Activated CD4-positive, CD25-positive, alpha-beta regulatory T cell (primary cell): ENCODE results near the gene VARS2.
"Not testable (repeated sequence)": the region's sequence is repeated elsewhere in the genome, so short reads cannot be mapped to it uniquely, and the experiment has no call there.

ENCODE experiments used
- DNase-seq, 4 experiments: peaks; one replicate each; lab custom pipeline; 2025; lab: John Stamatoyannopoulos, UW

Gene VARS2

DNA sequence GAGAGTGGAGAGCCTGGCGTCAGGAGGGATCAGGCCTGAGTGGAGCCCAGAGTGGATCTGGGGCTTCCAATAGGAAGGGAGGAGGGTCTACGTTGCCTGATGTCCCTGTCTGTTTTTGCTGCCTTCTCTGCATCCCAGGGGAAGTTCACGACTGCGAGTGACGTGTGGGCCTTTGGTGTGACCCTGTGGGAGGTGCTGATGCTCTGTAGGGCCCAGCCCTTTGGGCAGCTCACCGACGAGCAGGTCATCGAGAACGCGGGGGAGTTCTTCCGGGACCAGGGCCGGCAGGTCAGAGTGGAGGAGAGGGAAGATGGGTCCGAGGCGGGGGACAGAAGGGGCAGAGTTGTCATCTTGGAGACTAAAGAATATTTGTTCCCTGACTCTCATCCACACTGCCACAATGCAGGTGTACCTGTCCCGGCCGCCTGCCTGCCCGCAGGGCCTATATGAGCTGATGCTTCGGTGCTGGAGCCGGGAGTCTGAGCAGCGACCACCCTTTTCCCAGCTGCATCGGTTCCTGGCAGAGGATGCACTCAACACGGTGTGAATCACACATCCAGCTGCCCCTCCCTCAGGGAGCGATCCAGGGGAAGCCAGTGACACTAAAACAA is 15.2 kb upstream of the VARS2 start:
- no peak for DNase-seq

DNA sequence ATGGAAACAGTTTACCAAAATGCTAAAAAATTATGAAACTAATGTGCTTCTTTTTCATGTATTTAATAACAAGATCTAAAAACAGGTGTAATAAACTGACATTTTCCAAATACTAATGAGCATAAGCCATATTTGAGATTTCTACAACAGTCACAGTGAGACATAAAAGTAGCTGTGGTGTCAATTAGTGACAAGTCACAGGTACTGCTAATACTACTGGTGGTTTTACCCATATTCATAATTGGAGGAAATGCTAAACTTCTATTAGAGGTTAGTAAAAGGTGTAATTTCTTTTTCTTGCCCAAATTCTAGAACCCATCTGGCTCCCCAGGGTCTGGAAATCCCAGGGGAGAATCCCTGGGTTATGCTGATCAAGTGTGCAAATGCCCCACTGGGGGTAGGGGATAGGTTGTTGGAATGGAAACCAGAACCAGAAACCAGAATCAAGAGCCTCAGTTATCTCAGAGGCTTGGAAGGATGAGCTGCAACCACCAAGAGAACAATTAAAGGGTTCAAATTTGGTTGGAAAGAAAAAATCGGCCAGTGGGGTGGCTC is 13.1 kb upstream of the VARS2 start:
- DNase-seq: no peak

DNA sequence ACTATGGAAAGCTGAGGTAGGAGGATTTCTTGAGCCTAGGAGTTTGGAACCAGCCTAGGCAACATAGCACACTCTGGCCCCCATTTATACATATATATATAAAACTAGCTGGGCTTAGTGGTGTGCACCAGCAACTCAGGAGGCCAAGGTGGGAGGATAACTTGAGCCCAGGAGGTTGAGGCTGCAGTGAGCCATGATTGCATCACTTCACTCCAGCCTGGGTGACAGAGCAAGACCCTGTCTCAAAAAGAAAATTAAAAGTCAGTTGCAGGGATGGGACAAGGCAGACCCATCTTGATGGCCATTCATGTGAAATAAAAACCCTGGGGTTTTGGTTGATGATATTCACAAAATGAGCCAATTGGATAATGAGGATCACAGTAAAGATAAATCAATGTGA is 12.6 kb upstream of the VARS2 start:
- no peak for DNase-seq

DNA sequence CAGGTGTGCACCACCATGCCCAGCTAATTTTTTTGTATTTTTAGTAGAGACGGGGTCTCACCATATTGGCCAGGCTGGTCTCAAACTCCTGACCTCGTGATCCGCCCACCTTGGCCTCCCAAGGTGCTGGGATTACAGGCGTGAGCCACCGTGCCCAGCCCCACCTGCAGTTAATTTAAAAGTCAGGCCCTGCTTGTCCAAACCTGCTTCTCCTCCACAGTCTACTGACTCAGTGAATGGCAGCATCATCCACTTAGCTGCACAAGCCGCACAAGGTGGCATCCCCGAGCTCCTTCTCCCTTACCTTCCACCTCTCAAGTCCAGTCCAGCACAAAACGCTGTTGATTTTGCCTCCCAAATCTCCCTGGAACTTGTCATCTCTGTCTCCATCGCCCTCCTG is 11.8 kb upstream of the VARS2 start:
- not testable (repeated sequence) for DNase-seq

DNA sequence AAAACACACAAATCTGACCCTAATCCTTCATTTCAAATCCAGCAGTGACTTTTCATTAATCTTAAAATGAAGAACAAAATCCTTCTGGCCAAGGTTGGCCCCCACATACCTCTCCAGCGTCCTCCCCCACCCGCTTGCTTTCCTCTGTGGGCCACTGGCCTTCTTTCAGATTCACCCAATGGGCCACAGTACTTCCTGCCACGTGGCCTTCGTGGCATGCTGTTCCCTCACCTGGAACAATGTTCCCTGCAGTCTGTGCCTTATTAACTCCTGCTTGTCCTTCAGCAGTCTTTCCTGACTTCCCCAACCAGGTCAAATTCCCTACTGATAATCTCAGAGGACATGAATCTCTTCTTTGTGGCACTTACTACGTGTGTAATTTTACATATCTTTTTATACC is 11.3 kb upstream of the VARS2 start:
- DNase-seq: no peak

DNA sequence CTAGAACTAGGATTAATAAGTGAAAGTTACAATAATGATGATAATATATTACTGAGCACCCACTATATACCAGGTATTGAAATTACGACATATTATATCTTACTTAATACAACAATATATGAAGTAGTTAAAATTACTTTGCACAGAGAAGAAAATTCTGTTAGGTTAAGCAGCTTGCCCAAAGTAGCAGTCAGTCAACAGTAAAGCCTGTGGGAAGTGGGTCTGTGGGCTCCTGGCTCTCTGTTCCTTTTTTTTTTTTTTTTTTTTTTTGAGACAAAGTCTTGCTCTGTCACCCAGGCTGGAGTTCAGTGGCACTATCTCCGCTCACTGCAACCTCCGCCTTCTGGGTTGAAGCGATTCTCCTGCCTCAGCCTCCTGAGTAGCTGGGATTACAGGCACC is 10.8 kb upstream of the VARS2 start:
- no peak for DNase-seq

DNA sequence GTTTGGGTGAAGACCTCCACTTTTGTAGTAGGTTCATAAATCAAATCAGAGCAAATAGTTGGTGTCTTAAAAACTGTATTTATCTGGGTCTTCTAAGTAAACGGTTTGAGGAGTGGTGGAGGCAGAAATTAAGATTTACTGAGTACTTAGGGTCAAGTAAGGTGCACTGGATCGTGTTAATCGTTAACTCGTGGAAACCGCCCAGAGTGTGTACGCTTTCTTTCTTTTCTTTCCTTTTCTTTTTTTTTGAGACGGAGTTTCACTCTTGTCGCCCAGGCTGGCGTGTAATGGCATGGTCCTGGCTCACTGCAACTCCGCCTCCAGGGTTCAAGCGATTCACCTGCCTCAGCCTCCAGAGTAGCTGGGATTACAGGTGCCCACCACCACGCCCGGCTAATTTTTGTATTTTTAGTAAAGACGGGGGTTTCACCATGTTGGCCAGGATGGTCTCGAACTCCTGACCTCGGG is 6.7 kb upstream of the VARS2 start:
- DNase-seq: not testable (repeated sequence)

DNA sequence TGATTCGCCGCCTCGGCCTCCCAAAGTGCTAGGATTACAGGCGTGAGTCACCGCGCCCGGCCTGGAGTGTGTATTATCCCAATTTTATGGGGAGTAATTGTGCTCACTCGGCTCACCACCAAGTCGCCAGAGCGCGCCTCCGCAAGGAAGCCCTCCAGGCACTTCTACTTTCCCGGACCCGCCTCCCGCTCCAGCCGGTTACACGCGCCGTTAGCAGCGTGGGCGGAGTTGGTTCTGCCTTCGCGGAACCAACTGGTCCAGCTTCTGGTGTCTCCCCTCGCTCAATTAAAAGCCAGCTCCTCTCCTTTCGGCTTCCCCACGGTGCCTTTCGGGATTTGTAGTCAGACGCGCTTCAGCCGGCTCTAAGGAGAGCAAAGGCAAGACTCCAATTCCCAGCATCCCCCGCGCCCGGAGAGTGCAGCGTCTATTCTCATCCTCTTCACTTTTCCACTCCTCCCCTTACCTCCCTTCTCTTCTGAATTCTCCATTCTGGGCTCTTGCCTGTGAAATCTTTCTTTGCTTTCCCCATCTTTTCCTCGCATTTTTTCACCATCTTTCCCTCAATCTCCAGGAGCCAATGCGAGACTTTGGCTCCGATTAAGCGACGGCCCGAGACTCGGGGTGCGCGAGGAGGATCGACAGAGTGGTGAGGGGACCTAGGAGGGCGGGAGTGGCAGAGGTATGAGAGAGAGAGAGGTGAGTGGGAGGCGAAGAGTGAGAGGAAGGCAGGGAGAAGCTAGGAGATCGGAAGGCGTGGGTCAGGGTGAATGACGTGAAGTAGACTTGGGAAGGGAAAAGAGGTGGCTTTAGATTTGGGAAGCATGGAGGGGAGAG is 6.1 kb upstream of the VARS2 start, which contains the start of gene GTF2H4:
TSS of gene GTF2H4 (plus strand) at position 450 of the 834 bp plus-strand sequence.
- DNase-seq: peak; percentile 83 to 91 (median 88)

DNA sequence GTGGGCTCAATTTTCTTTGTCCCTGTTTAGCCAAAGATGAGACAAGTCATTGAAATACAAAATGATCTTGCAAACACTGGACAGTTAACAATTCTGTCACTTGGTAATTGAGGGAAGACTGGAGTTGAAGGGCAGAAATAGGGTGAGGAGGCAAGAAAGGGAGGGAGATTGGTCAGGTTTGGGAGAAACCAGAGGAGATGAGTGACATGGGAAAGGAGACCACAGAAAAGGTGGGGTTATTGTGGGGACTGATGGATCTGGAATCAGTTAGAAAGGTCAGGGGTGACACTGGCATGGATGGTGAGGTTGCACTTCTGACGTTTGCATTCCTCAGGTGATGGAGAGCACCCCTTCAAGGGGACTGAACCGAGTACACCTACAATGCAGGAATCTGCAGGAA is 5.3 kb upstream of the VARS2 start:
- no peak for DNase-seq

DNA sequence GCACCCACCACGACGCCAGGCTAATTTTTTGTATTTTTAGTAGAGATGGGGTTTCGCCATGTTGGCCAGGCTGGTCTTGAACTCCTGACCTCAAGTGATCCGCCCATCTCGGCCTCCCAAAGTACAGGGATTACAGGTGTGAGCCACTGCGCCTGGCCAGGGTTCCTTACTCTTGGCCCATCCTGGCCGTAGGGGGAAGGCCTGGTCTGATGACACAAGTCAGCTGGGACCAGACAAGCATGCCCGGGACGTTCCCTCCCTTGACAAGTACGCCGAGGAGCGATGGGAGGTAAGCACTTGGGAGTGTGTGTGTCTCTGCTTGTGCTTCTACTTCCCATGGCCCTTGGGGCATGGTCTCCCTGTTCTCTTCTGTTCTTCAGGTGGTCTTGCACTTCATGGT is 3.6 kb upstream of the VARS2 start:
- not testable (repeated sequence) for DNase-seq

DNA sequence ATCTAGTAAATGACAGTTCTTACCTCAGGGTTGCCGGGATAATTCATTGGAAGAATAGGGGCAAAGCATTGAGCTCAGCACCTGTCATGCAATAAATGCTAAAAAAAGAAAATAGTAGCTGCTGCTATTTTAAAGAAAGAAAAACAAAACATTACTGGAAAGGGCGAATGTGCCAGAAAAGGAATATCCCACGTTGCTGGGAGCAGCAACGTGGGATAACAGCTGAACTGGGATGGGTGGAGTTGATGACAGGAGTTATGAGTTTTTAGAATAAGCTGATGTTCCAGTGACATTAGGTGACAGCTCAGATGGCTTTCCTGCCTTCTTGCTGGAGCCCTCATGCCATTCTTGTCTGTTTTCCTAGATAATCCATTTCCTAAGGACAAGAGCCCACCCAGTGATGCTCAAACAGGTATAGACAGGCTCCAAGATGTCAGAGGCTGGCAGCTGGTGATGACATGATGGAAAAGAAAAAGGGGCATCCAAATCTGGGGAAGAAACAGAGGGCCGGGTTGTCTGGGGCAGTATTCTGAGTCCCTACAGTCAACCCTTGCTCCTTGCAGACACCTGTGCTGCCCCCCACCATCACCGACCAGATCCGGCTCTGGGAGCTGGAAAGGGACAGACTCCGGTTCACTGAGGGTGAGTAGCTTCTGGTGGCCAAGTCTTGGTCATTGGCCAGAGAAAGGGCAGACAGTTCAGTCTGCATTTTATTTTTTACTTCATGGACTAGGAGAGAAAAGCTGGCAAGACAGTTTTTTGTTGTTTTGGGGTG is 1.1 kb upstream of the VARS2 start:
- no peak for DNase-seq

DNA sequence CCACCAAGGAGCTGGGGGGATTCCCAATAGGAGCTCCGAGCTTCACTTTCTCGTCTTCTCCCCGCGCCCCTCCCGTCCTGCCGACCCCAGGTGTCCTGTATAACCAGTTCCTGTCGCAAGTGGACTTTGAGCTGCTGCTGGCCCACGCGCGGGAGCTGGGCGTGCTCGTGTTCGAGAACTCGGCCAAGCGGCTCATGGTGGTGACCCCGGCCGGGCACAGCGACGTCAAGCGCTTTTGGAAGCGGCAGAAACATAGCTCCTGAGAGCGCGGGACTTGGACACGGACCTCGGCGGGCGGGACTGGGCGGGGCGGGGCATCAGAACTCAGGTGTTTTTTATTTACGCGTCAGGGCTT is 340 bp upstream of the VARS2 start:
- DNase-seq: no peak

DNA sequence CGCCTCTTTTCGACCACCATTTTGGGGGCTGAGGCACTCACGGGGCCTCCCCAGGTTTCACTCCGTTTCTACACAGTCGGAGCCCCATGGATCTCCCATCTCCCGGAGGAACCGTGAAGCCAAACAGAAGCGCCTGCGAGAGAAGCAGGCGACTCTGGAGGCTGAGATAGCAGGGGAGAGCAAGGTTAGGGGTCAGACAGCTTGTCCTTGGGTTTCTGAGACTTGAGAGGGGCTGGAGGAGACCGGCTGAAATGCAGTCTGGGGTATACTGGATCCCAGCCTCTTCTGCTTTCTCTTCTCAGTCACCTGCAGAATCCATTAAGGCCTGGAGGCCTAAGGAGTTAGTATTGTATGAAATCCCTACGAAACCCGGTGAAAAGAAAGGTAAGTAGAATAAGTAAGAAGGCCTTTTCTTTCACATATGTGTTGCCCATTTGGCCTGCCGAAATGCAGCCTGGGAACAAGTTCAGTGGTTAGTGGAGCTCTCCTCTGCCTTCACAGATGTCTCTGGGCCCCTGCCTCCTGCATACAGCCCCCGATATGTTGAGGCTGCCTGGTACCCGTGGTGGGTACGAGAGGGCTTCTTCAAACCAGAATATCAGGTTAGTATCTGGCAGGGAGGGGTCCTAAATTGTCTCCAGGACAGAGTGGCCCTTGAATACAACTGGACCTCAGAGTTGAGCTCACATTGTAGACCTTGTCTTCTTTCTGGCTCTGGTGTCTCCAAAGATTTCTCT is 984 bp downstream of the VARS2 start:
- DNase-seq: no peak

DNA sequence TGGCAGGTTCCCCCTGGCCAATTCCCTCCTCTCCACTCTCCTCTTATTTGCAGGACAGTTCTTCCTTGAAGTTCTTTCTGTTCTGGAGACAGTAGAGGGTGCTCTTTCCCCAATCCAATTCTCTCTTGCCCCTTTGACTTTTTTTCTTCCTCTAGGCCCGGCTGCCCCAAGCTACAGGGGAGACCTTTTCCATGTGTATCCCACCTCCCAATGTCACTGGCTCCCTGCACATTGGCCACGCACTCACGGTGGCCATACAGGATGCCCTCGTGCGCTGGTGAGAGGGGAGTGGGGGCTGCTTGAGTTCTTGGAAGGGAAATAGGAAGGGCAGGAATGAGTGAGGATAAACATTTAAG is 1.5 kb downstream of the VARS2 start:
- DNase-seq: no peak

DNA sequence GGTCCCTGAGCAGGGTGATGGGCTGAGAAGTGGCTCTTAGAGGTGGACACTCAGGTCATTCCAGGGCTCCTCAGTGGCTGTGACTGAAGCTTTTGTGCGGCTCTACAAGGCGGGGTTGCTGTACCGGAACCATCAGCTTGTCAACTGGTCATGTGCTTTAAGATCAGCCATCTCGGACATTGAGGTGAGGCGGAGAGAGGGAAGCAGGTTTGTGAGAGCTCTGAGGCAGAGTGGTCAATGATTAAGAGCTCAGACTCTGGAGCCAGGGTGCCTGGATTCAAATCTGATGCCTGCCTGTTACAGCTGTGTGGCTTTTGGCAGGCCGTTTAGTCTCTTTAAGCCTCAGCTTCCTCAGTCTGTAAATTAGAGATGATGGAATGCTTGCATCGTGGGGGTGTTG is 3.0 kb downstream of the VARS2 start:
- DNase-seq: no peak

DNA sequence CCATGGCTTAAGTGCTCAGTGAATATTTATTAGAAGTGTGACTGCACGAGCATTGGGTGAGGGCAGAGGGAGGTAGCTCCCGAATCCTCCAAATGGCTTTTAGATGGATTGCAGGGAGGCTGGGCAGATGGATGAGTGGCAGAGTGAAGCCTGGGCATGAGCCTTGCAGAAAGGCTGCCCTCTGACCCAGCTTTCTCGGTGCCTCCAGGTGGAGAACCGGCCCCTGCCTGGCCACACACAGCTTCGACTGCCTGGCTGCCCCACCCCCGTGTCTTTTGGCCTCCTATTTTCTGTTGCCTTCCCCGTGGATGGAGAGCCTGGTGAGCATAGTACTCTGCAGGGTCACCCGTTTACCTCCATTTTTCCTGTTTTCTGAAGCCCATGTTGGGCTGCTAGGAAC is 3.4 kb downstream of the VARS2 start:
- no peak for DNase-seq

DNA sequence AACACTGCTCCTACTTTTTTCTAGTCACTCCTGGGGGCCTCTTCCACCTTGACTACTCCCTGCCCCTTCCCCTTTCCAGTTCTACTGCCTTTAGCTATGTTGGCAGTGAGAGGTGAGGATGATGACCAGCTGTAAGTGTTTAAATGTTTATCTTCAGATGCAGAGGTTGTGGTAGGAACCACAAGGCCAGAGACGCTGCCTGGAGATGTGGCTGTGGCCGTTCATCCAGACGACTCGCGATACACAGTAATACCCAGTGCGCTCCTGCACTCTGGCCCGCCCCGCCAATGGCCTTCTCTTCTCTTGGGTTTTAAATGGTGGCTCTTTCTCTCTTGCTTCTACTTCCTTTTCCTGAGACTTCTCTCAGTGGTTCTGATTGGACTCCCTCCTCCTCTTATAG is 4.6 kb downstream of the VARS2 start:
- no peak for DNase-seq

DNA sequence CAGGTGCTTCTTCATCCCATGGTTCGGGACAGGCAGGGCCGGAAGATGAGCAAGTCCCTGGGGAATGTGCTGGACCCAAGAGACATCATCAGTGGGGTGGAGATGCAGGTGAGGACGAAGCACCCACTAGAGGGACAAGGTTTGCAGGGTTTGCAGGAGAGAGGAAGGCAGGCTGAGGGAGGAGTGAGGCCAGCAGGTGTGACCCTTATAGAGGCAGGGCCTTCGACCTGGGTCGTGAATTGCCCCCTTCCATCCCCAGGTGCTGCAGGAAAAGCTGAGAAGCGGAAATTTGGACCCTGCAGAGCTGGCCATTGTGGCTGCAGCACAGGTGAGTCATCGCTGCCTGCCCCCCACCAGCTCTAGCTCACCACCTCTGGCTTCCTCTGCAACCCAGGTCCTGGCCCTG is 8.4 kb downstream of the VARS2 start:
- no peak for DNase-seq

DNA sequence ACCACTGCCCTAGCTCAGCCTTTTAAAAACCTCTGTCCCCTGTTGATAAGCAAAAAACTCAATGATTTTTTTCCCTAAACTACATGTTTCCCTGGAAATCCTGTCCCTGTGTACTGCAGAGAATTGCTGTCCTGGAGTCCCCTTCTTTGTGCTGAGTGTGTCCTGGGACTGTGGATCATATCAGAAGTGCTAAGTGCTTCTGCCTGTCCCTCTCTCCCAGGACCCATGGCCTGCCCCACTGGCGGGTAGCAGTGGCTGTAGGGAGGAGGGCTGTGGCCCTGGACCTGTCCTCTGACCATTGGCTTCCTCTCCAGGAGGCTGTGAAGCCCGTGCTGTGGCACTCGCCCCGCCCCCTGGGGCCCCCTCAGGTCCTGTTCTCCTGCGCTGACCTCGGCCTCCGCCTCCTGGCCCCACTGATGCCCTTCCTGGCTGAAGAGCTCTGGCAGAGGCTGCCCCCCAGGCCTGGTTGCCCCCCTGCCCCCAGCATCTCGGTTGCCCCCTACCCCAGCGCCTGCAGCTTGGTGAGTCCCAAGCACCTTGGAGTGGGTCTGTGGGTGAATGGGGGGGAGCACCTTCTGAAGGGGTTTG is 10.1 kb downstream of the VARS2 start:
- not testable (repeated sequence) for DNase-seq

DNA sequence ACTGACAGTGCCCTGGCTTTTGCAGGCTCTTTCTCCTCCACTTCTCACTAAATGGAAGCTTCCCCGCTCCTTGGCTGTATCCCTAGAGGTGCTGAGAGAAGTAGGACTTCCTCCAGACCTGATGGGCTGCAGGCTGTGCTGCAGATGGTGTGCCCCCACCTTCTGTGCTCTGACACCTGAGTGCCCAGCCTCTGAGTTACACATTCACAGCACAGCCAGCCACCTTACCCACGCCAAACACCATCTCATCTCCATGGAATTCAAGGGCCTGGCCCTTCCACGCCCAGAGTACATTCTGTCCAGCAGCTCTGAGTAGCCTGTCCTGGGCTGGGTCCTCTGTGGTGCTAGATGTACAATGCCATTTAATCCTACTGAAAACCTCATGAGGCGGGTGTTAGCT is 12.6 kb downstream of the VARS2 start:
- no peak for DNase-seq

DNA sequence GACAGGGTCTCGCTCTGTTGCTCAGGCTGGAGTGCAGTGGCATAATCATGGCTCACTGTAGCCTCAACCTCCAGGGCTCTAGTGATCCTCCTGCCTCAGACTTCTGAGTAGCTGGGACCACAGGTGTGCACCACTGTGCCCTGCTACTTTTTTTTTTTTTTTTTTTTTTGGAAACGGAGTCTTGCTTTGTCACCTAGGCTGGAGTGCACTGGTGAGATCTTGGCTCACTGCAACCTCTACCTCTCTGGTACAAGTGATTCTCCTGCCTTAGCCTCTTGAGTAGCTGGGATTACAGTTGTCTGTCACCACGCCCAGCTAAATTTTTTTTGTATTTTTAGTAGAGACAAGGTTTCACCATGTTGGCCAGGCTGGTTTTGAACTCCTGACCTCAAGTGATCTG is 13.0 kb downstream of the VARS2 start:
- not testable (repeated sequence) for DNase-seq

DNA sequence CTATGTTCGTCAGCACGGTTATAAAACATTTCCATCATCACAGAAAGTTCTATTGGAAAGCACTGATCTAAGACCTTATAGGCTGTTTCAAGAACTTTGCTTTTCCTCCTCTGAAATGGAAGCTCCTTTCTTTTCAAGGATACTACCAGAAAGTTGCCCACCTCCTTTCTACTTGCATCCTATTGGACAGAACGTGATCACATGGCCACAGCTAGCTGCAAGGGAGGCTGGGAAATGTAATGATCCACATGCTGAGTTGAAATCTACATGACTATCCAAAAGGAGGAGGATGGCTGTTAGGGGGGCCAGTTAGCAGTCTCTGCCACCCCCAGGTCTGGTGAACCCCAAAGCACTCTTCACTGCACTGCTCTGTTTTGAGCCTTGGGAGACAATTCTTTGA is 14.6 kb downstream of the VARS2 start:
- no peak for DNase-seq
